ENCODE data around the gene ARPC3.

The ARPC3 gene

DNA sequence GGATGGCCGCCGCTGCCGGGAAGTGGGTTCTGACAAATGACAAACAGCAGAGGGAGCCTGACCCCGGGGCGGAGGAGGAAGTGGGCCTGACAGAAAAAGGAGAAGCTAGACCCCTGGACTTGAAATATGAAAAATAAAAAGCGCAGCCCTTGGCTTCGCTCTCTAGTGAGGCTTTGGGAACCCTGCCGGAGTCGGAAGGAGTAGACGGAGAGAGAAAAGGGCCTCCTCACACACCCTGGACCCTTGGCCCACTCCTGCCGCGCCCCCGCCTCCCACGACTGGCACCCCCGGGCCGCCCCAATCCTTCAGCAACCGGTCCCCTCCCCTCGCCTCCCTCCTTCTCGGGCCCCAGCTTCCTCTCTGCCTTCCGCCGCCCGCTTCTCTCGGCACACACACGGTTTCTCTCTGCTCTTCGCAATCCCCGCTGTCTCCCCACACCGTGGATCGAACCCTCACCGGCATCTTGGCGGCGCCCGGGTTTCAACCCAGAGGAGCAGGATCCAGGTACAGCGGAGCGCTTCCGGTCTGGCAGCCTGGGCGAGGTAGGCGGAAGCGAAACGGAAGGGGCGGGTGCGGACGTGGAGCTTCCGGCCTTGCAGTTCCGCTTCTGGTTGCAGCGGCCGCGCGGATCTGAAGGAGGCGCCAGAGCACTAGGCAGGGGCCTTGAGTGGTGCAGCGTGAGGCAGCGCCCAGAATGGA, at the start of gene ARPC3:
Gene ARPC3, minus strand, starts transcription at position 539 of the 699 bp plus-strand sequence. Its CDS starts 77 bp downstream, at position 462.
- peak within 1 kb of the TSS; percentile 84 for H3K4me3 ChIP-seq (ENCODE audit: low read depth, low read length)
- peak within 1 kb of the TSS; percentile 84 for H3K27ac ChIP-seq
- H3K79me2 ChIP-seq: peaks cover 9% of the 10 kb centered on the region
- no peaks in the 10 kb centered on the region for H3K4me1 ChIP-seq
- no peaks in the 10 kb centered on the region for H3K27me3 ChIP-seq (ENCODE audit: control insufficient read depth, insufficient read depth, low read length)
- peak within 1 kb of the TSS; percentile 83 for H3K9ac ChIP-seq
- H3K4me2 ChIP-seq (ENCODE audit: low read length): peak within 1 kb of the TSS; percentile 77
- no peaks in the 10 kb centered on the region for H3K9me3 ChIP-seq (ENCODE audit: control insufficient read depth, low read length)
- peak within 1 kb of the TSS; percentile 89 for H2AFZ ChIP-seq
- TF ChIP-seq, protein P1, sequence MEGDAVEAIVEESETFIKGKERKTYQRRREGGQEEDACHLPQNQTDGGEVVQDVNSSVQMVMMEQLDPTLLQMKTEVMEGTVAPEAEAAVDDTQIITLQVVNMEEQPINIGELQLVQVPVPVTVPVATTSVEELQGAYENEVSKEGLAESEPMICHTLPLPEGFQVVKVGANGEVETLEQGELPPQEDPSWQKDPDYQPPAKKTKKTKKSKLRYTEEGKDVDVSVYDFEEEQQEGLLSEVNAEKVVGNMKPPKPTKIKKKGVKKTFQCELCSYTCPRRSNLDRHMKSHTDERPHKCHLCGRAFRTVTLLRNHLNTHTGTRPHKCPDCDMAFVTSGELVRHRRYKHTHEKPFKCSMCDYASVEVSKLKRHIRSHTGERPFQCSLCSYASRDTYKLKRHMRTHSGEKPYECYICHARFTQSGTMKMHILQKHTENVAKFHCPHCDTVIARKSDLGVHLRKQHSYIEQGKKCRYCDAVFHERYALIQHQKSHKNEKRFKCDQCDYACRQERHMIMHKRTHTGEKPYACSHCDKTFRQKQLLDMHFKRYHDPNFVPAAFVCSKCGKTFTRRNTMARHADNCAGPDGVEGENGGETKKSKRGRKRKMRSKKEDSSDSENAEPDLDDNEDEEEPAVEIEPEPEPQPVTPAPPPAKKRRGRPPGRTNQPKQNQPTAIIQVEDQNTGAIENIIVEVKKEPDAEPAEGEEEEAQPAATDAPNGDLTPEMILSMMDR (IDR thresholded peaks at IDR 0.05): peak; percentile 89
- H3K36me3 ChIP-seq (ENCODE audit: control insufficient read depth, insufficient read depth, low read length): no peaks in the 10 kb centered on the region

DNA sequence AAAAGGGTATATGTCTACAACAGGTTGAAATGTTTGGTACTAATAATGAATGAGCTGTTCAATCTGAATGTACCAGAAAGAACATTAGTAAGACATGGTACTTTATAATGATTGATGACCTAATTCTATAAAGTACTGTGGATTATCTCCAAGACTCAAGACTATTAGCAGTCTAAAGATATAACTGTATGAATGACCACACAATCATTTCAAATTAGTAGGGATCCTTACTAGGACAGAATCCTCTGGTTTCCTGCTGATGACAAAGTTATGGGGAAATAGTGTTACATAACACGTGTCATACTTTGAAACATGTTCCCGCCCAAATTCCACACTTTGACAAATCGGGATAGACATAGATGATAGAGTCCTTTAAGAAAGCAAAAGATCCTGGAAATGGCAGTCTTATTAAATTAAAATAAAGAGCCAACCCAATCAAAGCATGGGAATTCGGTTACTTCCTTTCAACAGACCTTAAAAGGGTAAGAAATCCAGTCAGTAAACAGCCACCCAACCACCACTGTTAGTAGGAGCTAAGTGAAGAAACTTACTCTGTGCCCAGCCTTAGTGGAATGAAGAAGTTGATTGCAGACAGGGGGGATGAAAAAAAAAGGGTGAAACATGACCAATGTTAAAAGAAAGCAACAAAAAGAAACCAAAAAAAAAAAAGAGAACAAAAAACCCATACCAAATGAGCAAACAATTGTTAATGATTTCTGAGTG, 49.0 kb upstream of the ARPC3 start:
- no peaks in the 10 kb centered on the region for H3K27me3 ChIP-seq (ENCODE audit: control insufficient read depth, insufficient read depth, low read length)
- H3K9ac ChIP-seq: no peak overlapping the region
- no peak overlapping the region for H3K4me2 ChIP-seq (ENCODE audit: low read length)
- H3K79me2 ChIP-seq: peaks cover 26% of the 10 kb centered on the region
- no peaks in the 10 kb centered on the region for H3K9me3 ChIP-seq (ENCODE audit: control insufficient read depth, low read length)
- H3K4me3 ChIP-seq (ENCODE audit: low read depth, low read length): no peak overlapping the region
- no peaks in the 10 kb centered on the region for H3K36me3 ChIP-seq (ENCODE audit: control insufficient read depth, insufficient read depth, low read length)
- TF ChIP-seq, protein P1 (IDR thresholded peaks at IDR 0.05): no peak
- peaks cover 6% of the 10 kb centered on the region for H3K4me1 ChIP-seq
- no peak overlapping the region for H2AFZ ChIP-seq
- H3K27ac ChIP-seq: no peak overlapping the region

DNA sequence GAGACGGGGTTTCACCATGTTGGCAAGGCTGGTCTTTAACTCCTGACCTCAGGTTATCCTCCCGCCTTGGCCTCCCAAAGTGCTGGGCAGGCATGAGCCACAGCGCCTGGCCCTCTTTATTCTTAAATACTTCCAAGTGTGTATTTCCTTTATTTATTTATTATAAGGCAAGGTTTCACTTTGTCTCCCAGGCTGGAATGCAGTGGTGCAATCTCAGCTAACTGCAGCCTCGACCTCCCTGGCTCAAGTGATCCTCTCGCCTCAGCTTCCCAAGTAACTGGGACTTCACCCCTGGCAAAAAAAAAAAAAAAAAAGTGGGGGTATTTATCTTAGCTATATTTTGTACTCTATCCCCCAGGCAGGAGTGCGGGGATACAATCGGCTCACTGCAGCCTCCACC, 25.3 kb upstream of the ARPC3 start:
- TF ChIP-seq, protein P1 (IDR thresholded peaks at IDR 0.05): no peak
- H3K79me2 ChIP-seq: no peaks in the 10 kb centered on the region
- H3K9ac ChIP-seq: no peak overlapping the region
- no peaks in the 10 kb centered on the region for H3K9me3 ChIP-seq (ENCODE audit: control insufficient read depth, low read length)
- no peak overlapping the region for H2AFZ ChIP-seq
- H3K27me3 ChIP-seq (ENCODE audit: control insufficient read depth, insufficient read depth, low read length): no peaks in the 10 kb centered on the region
- H3K4me1 ChIP-seq: no peaks in the 10 kb centered on the region
- H3K4me3 ChIP-seq (ENCODE audit: low read depth, low read length): no peak overlapping the region
- H3K27ac ChIP-seq: no peak overlapping the region
- no peak overlapping the region for H3K4me2 ChIP-seq (ENCODE audit: low read length)
- H3K36me3 ChIP-seq (ENCODE audit: control insufficient read depth, insufficient read depth, low read length): no peaks in the 10 kb centered on the region

DNA sequence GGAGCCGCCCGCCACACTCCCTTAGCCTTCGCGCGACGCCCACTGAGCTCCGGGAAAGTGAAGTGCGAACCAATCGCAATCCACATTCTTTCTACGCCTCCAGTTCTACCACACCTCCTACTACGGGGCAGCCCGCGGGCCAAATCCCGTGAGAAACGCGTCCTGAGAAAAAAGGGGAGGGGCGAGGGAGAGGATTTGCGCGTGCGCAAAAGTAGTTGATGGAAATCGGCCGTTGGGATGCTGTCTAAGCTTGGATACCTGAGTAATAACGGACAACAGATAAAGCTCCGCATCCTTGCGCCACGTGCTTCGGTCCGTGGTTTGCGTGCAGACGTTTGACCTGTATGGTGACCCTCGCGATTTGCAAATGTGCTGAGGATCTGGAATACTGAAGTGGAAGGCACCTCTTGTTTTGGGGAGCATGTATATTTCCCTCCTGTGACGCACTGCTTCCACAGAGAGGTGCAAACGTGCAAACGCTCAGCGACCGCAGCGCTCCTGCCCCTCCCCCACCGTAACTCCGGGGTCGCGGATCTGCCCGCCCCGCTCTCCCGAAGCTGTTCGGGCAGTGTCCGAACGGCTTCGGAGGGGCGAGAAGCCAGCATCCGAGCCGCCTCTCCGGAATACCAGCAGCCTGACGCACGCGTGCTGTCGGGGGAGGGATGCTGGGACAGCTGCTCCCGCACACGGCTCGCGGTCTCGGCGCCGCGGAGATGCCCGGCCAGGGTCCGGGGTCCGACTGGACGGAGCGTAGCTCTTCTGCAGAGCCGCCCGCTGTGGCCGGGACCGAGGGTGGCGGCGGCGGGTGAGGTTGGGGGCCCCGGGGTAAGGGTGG, 18.3 kb upstream of the ARPC3 start, which contains the start of the genes FAM216A and GPN3:
Gene FAM216A, plus strand, starts transcription at position 632 of the 835 bp plus-strand sequence. Its CDS starts 31 bp downstream, at position 663.
Gene GPN3, minus strand, starts transcription at position 44 of the 835 bp plus-strand sequence. CDS start 54 bp downstream, outside the sequence.
- peaks cover 7% of the 10 kb centered on the region for H3K79me2 ChIP-seq
- TF ChIP-seq, protein P1 (IDR thresholded peaks at IDR 0.05): no peak
- peak within 1 kb of the TSS; percentile 80 for H3K4me2 ChIP-seq (ENCODE audit: low read length)
- no peaks in the 10 kb centered on the region for H3K9me3 ChIP-seq (ENCODE audit: control insufficient read depth, low read length)
- no peaks in the 10 kb centered on the region for H3K36me3 ChIP-seq (ENCODE audit: control insufficient read depth, insufficient read depth, low read length)
- H3K27ac ChIP-seq: peak within 1 kb of the TSS; percentile 77
- H2AFZ ChIP-seq: peak within 1 kb of the TSS; percentile 98
- peak within 1 kb of the TSS; percentile 76 for H3K4me3 ChIP-seq (ENCODE audit: low read depth, low read length)
- no peaks in the 10 kb centered on the region for H3K4me1 ChIP-seq
- no peaks in the 10 kb centered on the region for H3K27me3 ChIP-seq (ENCODE audit: control insufficient read depth, insufficient read depth, low read length)
- peak within 1 kb of the TSS; percentile 42 for H3K9ac ChIP-seq

All from parathyroid adenoma (tissue), 2 donors.